NCI-H748 (cell line): ENCODE results near the gene SRSF5.
"Not testable (repeated sequence)": the region's sequence is repeated elsewhere in the genome, so short reads cannot be mapped to it uniquely, and the experiment has no call there.

Source experiments
- DNase-seq: peaks from one replicate; lab custom pipeline; 2025; ENCODE audit not compliant: unreplicated experiment; lab: John Stamatoyannopoulos, UW

Gene SRSF5

DNA sequence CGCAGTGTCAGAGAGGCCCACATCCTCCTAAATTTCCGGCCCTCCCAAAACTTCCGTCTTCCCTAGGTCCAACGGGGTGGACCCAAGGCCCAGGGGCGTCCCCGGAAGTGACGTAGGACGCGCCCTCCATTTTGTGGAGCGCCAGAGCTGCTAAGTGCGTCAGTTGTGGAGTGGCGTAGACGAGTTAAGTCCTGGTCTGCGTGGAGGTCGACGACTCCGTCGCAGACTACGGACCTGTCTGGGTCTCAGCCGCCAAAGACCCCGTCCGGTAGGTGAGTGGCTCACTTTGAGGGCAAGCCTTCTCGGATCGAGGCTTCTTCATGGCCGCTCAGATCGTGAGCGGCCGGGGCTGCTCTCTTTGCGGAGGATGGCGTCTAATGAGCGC, at the start of gene SRSF5:
TSS of gene SRSF5 (plus strand) at position 159 of the 385 bp plus-strand sequence. CDS start 1,015 bp downstream, outside the sequence.
- DNase-seq = peak; percentile 97

DNA sequence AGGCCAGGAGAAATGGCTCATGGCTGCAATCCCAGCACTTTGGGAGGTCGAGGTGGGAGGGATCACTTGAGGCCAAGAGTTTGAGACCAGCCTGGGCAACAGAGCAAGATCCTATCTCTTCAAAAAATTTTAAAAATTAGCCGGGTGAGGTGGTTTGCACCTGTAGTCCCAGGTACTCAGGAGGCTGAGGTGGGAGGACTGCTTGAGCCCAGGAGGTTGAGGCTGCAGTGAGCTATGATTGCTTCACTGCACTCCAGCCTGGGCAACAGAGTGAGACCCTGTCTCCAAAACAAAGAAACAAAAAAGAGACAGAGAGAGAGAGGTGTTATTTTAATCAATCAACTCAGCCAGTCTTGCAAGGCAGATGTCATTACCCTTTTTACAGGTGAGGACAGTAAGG, 48.3 kb upstream of the SRSF5 start:
- DNase-seq = not testable (repeated sequence)

GRCh38 chr14:69719501-69719951, 47.4 kb upstream of the SRSF5 start:
- DNase-seq = no peak

- no peak for DNase-seq
Measured at GRCh38 chr14:69720912-69721311, 46.0 kb upstream of the SRSF5 start.

DNA sequence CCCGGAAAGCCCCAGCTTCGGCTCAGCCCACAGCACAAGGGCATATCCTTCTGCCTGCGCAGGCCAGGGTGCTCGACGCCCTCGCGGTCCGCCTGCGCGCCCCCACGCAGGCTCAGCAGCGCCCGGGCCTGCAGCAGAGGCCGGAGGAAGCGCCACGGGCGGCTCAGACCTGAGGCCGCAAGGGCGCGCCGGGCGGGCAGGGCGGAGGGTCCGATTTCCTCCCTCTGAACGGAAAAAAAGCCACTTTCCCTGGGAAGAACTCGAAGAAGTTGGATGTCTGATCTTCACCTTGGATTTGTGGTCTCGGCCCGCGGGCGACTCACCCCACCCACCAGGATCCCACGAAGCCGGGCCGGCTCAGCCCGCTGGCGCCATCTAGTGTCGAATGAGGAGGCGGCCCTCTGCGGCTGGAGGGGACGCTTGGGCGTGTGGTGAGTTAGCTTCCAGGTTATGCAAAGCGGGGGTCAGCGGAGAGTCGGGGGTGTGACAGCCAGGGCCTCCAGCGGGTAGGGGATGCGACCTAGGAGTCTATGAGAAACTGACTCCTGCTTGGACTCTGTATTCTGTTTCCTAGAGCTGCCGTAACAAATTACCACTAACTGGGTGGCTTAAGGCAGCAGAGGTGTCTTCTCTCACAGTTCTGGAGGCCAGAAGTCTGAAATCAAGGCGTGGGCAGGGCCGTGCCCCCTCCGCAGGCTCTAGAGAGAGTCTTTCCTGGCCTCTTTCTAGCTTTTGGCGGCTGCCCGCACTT, 40.0 kb upstream of the SRSF5 start:
- DNase-seq = peak; percentile 72

GRCh38 chr14:69727860-69728259, 39.1 kb upstream of the SRSF5 start:
- no peak for DNase-seq

GRCh38 chr14:69731919-69732598, 34.9 kb upstream of the SRSF5 start:
- DNase-seq = not testable (repeated sequence)

- DNase-seq = not testable (repeated sequence)
Measured at GRCh38 chr14:69736405-69736804, 30.5 kb upstream of the SRSF5 start.

DNA sequence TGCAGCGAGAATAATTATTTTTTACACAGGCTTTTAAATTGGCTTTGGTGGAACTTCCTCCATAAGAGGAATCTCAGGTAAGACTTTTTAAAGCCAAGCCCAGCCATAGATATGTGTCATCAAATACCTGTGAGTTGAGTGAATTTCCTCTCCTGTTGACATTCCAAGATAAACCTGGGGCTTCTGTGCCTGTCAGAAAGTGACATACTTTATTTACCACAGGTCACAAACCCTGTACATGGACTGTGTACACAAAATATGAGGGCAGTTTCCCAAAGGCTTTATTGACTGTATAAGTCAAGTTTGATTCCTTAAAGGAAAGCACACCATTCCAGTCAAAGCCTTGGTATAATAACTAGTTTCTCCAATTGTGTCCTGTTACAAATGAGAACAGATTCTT, 25.9 kb upstream of the SRSF5 start:
- no peak for DNase-seq

GRCh38 chr14:69749956-69750355, 17.0 kb upstream of the SRSF5 start:
- no peak for DNase-seq

DNA sequence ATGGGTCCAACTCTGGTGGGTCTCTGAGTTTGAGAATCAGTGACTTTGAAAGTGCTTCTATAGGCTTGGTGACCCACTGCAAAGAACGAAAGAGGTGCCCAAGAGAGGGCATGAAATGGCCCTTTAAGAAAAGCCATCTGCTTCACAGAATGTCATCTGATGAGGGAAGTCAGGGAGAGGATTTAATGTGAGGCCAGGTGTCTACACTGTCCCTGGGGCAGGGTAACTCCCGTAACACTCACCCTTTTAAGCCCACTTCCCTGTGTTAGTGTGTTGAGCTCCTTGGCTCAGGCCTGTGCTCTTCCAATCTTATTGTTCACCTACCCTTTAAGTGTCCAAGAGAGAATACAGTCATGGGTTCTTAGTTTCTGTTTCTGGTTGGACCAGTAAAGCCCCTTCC, 16.4 kb upstream of the SRSF5 start:
- DNase-seq = no peak

- DNase-seq = no peak
Measured at GRCh38 chr14:69752773-69753172, 14.2 kb upstream of the SRSF5 start.

DNA sequence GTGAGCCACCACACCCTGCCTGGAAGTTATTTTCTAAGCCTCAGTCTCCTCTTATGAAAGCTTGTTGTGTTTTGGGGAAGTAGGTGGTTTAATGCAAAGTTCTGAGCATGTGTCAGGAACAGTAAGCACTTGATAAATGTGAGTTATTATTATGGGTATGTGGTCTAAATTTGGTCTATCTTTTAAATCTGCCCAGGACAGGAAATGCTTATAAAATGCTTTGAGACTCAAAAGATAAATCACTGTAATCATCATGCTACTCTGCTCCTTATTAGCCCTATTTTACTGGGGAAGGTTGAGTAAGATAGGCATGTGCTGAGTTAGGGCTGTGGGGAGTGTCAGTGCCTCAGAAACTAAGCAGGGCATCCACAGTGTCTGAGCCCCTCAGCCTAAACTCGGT, 13.1 kb upstream of the SRSF5 start:
- no peak for DNase-seq

GRCh38 chr14:69754487-69754886, 12.5 kb upstream of the SRSF5 start:
- no peak for DNase-seq

DNA sequence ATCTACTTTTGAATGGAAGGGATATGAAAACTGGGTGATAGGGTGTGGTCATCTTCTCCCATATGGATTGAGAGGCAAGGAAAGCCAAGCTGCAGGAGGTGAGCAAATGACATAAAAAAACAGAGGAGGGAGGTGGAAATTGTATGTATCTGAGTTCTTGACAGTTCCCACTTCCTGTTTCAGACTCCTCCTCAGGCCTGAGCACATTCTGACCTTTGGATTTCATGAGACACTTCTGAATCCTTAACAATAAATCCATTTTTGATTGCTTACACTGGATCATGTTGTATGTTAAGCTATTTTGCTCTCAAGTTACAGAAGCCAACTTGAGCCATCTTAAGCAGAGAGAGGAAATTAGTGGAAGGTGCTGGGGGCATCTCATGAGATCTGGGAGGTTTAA, 11.6 kb upstream of the SRSF5 start:
- DNase-seq = no peak

DNA sequence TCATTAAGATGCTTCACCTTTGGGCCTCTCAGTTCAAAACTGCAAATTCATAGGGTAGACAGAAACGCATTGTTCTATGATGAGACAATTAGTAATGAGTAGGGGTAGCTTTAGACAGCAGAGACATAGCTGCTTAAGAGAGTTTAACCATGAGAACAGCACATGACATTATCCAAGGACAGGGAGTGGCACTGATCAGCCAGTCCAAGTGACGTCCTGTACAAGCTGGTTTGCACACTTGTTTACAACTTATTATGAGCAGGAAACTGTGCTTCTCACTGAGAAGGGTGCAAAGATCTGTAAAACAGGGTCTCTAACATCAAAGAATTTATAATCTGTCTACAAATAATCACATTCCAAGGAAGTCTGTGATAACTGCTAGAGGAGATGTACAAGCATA, 11.2 kb upstream of the SRSF5 start:
- DNase-seq = no peak

- DNase-seq = no peak
Measured at GRCh38 chr14:69756298-69756697, 10.6 kb upstream of the SRSF5 start.

DNA sequence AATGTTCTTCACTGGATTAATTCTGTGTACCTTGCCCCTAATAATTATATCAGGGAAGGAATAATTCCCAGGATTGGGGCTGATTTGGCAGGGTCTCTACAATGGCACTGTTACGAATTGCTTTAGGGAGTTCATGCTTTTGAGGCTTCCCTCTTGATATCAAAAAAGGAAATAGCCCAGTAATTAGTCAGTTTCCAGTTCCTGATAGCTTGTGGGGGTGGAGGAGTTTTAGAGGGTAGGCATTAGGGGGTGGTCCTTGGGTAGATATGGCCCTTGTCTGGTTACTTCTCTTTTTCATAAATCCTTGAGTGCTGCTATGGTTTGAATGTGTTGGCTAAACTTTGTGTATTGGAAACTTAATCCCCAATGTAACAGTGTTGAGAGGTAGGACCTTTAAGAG, 6.1 kb upstream of the SRSF5 start:
- no peak for DNase-seq

DNA sequence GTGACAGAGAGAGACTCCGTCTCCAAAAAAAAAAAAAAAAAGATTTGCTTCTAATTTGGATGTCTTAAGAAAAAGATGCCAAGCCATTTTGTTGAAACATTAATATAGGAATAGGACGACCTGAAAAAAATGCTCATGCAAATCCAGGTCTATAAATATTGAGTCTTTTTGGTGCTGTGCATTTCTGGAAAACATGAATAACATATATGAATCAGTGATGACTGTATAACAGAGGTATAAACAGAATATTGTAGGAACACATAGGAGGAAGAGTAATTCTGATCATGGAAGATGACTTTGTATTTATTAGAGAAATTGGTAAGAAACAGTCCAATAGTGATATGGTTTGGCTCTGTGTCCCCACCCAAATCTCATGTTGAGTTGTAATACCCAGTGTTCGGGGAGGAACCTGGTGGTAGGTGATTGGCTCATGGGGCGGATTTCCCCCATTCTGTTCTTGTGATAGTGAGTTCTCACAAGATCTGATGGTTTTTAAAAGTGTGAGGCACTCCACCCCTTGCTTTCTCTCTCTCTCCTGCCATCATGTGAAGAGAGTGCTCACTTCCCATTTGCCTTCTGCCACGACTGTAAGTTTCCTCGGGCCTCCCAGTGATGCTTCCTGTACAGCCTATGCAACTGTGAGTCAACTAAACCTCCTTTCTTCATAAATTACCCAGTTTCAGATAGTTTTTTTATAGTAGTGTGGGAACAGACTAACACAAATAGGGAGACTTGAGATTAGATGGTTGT, 3.0 kb upstream of the SRSF5 start:
- no peak for DNase-seq

DNA sequence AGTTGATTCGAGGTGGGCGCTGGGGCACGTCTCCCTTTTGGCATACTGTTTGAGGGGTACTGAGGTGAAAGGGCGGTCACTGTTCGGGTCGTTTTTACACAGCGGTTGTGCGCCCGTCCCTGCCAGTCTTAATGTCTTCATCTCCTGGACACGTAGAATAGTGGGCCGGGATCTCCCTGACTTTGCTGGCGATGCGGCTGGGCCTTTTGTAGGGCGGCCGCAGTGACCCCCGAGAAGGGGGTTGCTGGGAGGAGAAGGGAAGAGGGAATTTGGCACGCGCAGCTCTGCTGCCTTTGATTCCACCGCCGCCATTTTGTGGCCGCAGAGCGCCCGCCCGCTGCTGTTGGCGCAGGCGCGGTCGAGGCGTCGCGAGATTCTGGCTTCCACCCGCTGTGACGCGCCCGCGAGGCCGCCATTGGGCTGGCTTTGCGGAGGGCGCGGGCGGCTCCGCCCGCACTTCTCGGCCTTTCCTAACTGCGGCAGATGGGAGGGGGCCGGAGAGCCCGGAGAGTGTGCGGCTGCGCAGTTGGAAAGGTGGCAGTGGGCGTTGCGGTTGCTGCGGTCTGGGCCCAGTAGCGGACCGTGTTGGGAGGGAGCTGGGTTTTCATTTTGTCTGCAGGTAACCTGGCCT, 542 bp downstream of the SRSF5 start:
- DNase-seq = peak; percentile 96

GRCh38 chr14:69768873-69769272, 1.9 kb downstream of the SRSF5 start:
- no peak for DNase-seq
